GM23248 (cell line): ENCODE data around the gene SYCE3. TPM values are rescaled to one million over a fixed set of nuclear protein-coding genes. Genes with fewer than 3 reads are reported as not detected.
A peak's percentile ranks its signal among the peaks of the same experiment; 100 is the strongest.

Source experiments
- DNase-seq: peaks from one replicate; pipeline ENCODE4 v3.0.0-alpha.2; 2015
- H2AFZ ChIP-seq: fragments of 200-600 bp; sonication (generic); 2 replicates; pipeline ENCODE4 v1.6.1; 2016; ENCODE audit warnings: antibody characterized with exemption
- H3F3A ChIP-seq: fragments of 200-600 bp; sonication (generic); 2 replicates; pipeline ENCODE4 v1.6.1; 2016; ENCODE audit warnings: mild to moderate bottlenecking, antibody characterized with exemption, mixed run types; ENCODE audit not compliant: insufficient read depth
- H3K27ac ChIP-seq: fragments of 200-600 bp; sonication (generic); 2 replicates; pipeline ENCODE4 v1.5.1; 2016; ENCODE audit warnings: mild to moderate bottlenecking
- H3K27me3 ChIP-seq: fragments of 200-600 bp; sonication (generic); replicated peaks from 2 replicates; pipeline ENCODE4 v1.6.1; 2016; ENCODE audit warnings: mild to moderate bottlenecking; ENCODE audit not compliant: insufficient read depth
- H3K36me3 ChIP-seq: fragments of 200-600 bp; sonication (generic); 2 replicates; pipeline ENCODE4 v1.6.1; 2016; ENCODE audit warnings: low read depth, mild to moderate bottlenecking
- H3K4me1 ChIP-seq: fragments of 200-600 bp; sonication (generic); 2 replicates; pipeline ENCODE4 v1.6.1; 2016; ENCODE audit warnings: mild to moderate bottlenecking; ENCODE audit not compliant: insufficient read depth
- H3K4me2 ChIP-seq: fragments of 200-600 bp; sonication (generic); one replicate; pipeline ENCODE4 v1.6.1; 2016; ENCODE audit warnings: mild to moderate bottlenecking; ENCODE audit not compliant: unreplicated experiment
- H3K4me3 ChIP-seq: fragments of 200-600 bp; sonication (generic); 2 replicates; pipeline ENCODE4 v1.5.1; 2016; ENCODE audit warnings: mild to moderate bottlenecking
- H3K79me2 ChIP-seq: fragments of 200-600 bp; sonication (generic); 2 replicates; pipeline ENCODE4 v1.6.1; 2016; ENCODE audit warnings: mild to moderate bottlenecking; ENCODE audit not compliant: insufficient read depth
- H3K9ac ChIP-seq: fragments of 200-600 bp; sonication (generic); 2 replicates; pipeline ENCODE4 v1.6.1; 2016; ENCODE audit warnings: mild to moderate bottlenecking
- H3K9me2 ChIP-seq: fragments of 200-600 bp; sonication (generic); 2 replicates; pipeline ENCODE4 v1.6.1; 2016; ENCODE audit warnings: mixed run types, mild to moderate bottlenecking, moderate library complexity; ENCODE audit not compliant: insufficient read depth
- H3K9me3 ChIP-seq: fragments of 200-600 bp; sonication (generic); one replicate; pipeline ENCODE4 v1.6.1; 2017; ENCODE audit warnings: low read depth
- H4K20me1 ChIP-seq: fragments of 200-600 bp; sonication (generic); 2 replicates; pipeline ENCODE4 v1.6.0; 2016; ENCODE audit not compliant: insufficient read depth
- EZH2 ChIP-seq: fragments of 200-600 bp; sonication (generic); IDR thresholded peaks from 2 replicates; pipeline ENCODE4 v1.6.1; 2018; ENCODE audit warnings: antibody characterized with exemption, mild to moderate bottlenecking; ENCODE audit not compliant: insufficient read depth, poor library complexity, severe bottlenecking
- EZH2phosphoT487 ChIP-seq: fragments of 200-600 bp; sonication (generic); IDR thresholded peaks from 2 replicates; pipeline ENCODE4 v1.6.1; 2018; ENCODE audit warnings: antibody characterized with exemption, moderate library complexity, mild to moderate bottlenecking, low read depth; ENCODE audit not compliant: insufficient read depth
- WGBS, 2 experiments: methylation state at CpG; one replicate each; pipeline ENCODE4 v1.1.6; 2015 to 2017; ENCODE audit warnings: low lambda C conversion rate in 2 of 2, low coverage in 1 of 2; ENCODE audit errors: missing lambda C conversion rate in 2 of 2; 5-methylcytosine and 5-hydroxymethylcytosine counted together
- in situ Hi-C: fragments of 300-500 bp; cut with MboI; formaldehyde crosslinking; loops from 2 replicates; pipeline ENCODE4 v1.15.0; 2020
- polyA plus RNA-seq: library from polyadenylated mRNA; unstranded; fragments of >200 nt; fragmentation: Nextera tagmentation; extraction: Ambion mirVana; gene quantifications from 2 replicates; pipeline ENCODE4 v1.2.1, GENCODE V29; 2016
- total RNA-seq: library from RNA; depleted of rRNA; stranded (reverse); fragments of >200 nt; shearing (Covaris generic); gene quantifications from 2 replicates; pipeline ENCODE4 v1.2.3, GENCODE V29; 2014; rRNA removed

The SYCE3 gene, protein sequence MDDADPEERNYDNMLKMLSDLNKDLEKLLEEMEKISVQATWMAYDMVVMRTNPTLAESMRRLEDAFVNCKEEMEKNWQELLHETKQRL
- total RNA-seq = not detected in 2 replicates
- 0.49 and 0.80 TPM in 2 replicates for polyA plus RNA-seq

DNA sequence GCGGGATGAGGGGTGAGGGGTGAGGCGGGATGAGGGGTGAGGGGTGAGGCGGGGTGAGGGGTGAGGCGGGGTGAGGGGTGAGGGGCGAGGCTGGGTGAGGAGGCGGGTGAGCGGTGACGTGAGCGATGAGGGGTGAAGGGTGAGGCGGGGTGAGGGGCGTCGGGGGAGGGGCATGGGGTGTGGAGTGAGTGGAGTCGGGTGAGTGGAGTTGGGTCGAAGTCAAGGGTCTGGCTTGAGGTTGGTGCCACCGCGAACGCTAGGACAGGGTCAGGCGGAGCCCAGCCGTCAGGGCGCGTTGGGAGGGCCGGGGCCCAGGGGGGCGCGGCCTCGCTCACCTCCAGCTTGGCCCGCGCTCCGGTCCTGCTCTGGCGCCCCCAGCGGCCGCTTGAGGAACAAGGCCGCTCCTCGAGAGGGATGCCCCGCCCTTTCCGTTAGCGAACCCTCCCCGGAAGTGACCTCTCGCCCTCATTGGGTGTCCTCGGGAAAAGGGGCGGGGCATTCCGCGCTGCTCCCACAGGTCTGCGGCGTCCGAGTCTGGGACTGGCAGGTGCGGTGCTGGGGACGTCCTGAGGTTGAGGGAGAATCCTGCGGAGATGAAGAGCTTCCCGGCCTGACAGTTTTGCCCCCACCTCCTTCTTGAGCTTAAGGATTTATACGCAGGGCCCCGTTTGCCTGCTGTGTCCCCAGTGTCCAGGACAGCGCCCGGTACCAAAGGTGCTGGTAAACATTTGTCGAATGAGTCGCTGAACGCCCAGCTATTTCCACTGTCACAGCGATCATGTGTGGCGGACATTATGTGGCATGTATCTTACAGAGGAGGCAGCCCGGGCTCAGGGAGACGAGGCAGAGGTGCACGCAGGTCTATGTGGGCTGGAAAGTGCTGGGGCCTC, at the start of gene SYCE3:
TSS of gene SYCE3 (minus strand) at position 397 of the 890 bp plus-strand sequence. CDS start 6,514 bp downstream, outside the sequence.
- DNase-seq = peak; percentile 98
- no peak for TF ChIP-seq EZH2
- TF ChIP-seq EZH2phosphoT487 = no peak
- H3K9ac ChIP-seq = peak within 1 kb of the TSS; percentile 54
- H3K9me3 ChIP-seq = no peaks in the 10 kb centered on the region
- no peaks in the 10 kb centered on the region for H3K79me2 ChIP-seq
- H3K36me3 ChIP-seq = no peaks in the 10 kb centered on the region
- peak within 1 kb of the TSS; percentile 95 for H2AFZ ChIP-seq
- H3K9me2 ChIP-seq = no peaks in the 10 kb centered on the region
- H3K27ac ChIP-seq = no peak within 1 kb of the TSS
- H3K4me1 ChIP-seq = no peaks in the 10 kb centered on the region
- H3F3A ChIP-seq = no peaks in the 10 kb centered on the region
- peak within 1 kb of the TSS; percentile 80 for H3K4me3 ChIP-seq
- 5 to 7% methylated on average over 20 to 46 of the region's 61 CpGs for WGBS, 2 experiments
- no peaks in the 10 kb centered on the region for H3K27me3 ChIP-seq
- in situ Hi-C loops = no loop called here
- peak within 1 kb of the TSS; percentile 90 for H3K4me2 ChIP-seq
- H4K20me1 ChIP-seq = no peaks in the 10 kb centered on the region

DNA sequence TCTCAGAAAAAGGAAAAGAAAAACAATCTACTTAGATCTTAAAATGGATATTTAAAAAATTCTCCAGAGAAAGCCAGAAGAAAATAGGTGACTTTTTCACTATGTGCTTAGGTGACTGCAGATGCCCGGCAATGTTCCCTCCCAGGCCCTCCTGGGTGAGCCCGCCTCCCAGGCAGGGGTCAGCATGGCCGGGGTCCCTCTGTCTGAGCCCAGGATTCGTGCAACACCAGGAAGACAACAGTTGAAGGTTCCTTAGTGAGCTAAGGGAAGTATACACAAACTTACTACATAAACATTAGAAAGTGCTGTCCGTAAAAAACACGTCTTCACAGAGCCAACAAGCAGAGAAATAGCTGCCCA, 49.4 kb upstream of the SYCE3 start:
- Histone ChIP-seq H2AFZ (no peak overlapping the region), H3K9ac (no peak overlapping the region), H4K20me1 (no peaks in the 10 kb centered on the region), H3K9me3 (no peaks in the 10 kb centered on the region), H3K4me3 (no peak overlapping the region), H3K4me1 (no peaks in the 10 kb centered on the region), H3K27ac (no peak overlapping the region), H3F3A (no peaks in the 10 kb centered on the region), H3K36me3 (no peaks in the 10 kb centered on the region), H3K9me2 (no peaks in the 10 kb centered on the region), H3K27me3 (no peaks in the 10 kb centered on the region), H3K4me2 (no peak overlapping the region), H3K79me2 (no peaks in the 10 kb centered on the region)
- no peak for DNase-seq
- in situ Hi-C loops = no loop called here
- no peak for TF ChIP-seq EZH2phosphoT487
- 44 to 49% methylated on average over 6 of the region's 6 CpGs for WGBS, 2 experiments

DNA sequence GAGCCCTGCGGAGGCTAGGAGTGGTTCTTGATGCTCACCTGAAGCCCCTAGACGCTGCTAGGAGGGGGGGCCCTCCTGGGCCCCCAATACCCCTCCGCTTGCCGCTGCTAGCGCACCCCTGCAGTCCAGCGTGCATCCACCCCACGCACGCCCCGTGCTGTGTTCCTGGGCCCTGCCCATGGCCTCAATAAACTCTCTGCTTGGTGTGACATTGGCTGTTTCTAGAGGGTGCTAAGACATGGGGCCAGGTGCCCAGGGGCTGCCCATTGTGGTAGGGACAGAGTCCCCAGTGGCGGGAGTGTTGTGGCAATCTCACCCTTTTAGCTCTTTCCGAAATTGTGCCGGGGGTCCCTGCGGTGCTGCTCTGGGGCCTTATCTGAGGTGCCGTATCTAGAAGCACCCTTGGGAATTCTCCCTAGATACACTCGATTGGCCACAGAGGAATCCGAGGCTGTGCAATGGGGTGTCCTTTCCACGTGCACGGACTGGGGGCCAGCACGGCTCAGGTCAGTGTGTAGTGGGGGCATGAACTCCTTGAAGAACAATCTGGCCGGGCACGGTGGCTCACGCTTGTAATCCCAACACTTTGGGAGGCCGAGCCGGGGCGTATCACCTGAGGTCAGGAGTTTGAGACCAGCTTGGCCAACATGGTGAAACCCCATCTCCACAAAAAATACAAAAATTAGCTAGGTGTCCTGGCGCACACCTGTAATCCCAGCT, 48.8 kb upstream of the SYCE3 start:
- Histone ChIP-seq H4K20me1 (no peaks in the 10 kb centered on the region), H3K9me2 (no peaks in the 10 kb centered on the region), H3K36me3 (no peaks in the 10 kb centered on the region), H3K9ac (no peak overlapping the region), H3K4me2 (no peak overlapping the region), H3K4me3 (no peak overlapping the region), H3K27me3 (no peaks in the 10 kb centered on the region), H3K9me3 (no peaks in the 10 kb centered on the region), H2AFZ (no peak overlapping the region), H3F3A (no peaks in the 10 kb centered on the region), H3K79me2 (no peaks in the 10 kb centered on the region), H3K4me1 (no peaks in the 10 kb centered on the region), H3K27ac (no peak overlapping the region)
- TF ChIP-seq EZH2 = no peak
- 84% methylated on average over 25 to 26 of the region's 26 CpGs for WGBS, 2 experiments
- in situ Hi-C loops = no loop called here
- DNase-seq = no peak

DNA sequence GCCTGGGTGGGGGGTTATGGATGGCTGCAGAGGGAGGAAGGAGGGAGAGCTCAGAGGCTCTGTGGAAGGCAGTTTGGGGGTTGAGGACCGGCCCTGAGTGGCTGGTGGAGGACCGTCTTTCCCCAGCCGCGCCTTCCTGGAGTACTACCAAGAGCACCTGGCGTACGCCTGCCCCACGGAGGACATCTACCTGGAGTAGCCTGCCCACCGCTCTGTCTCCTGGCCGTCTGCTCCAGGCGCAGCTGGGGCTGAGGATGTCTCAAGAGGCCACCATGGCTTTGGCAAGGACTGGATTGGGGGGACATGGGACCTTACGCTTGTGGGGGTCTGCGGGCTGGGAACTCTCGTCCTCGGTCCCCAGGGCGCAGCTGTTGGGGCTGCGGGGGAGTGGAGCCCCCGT, 47.9 kb upstream of the SYCE3 start:
- H3K4me1 ChIP-seq = no peaks in the 10 kb centered on the region

More for the DNA sequence above, 47.9 kb upstream of the SYCE3 start:
- Histone ChIP-seq H3F3A (no peaks in the 10 kb centered on the region), H3K9ac (no peak overlapping the region), H2AFZ (no peak overlapping the region), H3K79me2 (no peaks in the 10 kb centered on the region), H3K4me2 (no peak overlapping the region), H3K27ac (no peak overlapping the region), H4K20me1 (no peaks in the 10 kb centered on the region), H3K27me3 (no peaks in the 10 kb centered on the region; the same call in 1 of the 2 replicates), H3K4me3 (no peak overlapping the region), H3K36me3 (no peaks in the 10 kb centered on the region), H3K9me3 (no peaks in the 10 kb centered on the region), H3K9me2 (no peaks in the 10 kb centered on the region)
- in situ Hi-C loops = no loop called here
- TF ChIP-seq EZH2phosphoT487 (no peak), EZH2 (no peak)
- no peak for DNase-seq
- 66 to 68% methylated on average over 16 to 17 of the region's 17 CpGs for WGBS, 2 experiments
